Measurements from ENCODE around the gene KDM4F. TPM values are rescaled to one million over a fixed set of nuclear protein-coding genes. Genes with fewer than 3 reads are reported as not detected.
"Not testable (repeated sequence)": the region's sequence is repeated elsewhere in the genome, so short reads cannot be mapped to it uniquely, and the experiment has no call there.

Gene KDM4F
- total RNA-seq, 1 donor from 2014 or later = not detected

DNA sequence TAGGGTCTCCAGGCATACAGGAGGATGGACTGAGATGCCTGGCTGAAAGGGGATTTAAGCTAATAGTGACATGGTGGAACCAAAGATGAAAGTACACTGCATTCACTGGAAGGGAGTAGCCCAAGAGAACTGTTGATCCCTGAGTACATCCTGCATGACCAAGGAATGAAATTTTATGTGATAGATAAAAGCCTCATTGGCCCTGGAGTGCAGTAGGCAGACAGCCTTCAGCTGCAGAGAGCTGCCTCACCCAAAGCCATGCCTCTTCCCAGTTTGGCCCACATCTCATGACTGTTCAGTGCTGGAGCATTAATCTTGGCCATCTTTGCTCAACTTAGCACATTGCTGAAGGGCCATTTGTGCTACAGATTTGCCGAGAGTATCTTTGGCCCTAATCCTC, 16.2 kb upstream of the KDM4F start:
- H3K9ac ChIP-seq (ENCODE audit: low read depth in 1 of 3, low read length in 3 of 3) = no peak overlapping the region

DNA sequence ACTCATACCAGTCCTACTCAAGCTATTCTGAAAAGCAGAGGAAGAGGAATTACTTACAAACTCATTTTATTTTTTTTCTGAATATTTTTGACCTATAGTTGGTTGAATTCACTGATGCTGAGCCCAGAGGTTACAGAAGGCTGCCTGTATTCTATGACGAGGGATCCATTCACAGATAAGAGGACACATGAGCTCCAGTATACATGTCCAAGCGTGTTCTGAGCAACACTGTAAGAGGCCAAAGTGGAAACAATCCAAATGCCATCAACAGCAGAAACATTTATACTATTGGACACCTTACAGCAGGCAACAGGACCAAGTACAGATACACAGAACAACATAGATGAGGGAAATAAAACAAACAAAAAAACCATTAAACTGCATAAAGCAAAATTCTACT, 13.9 kb upstream of the KDM4F start:
- Histone ChIP-seq H3K36me3 (ENCODE audit: control insufficient read depth in 3 of 3, insufficient read depth in 3 of 3, low read length in 3 of 3) (no peaks in the 10 kb centered on the region), H3K9ac (ENCODE audit: low read depth in 1 of 3, low read length in 3 of 3) (no peak overlapping the region), H3K4me1 (ENCODE audit: control insufficient read depth in 3 of 3, insufficient read depth in 3 of 3, low read length in 3 of 3) (no peaks in the 10 kb centered on the region), H3K27ac (ENCODE audit: low read depth, low read length) (no peak overlapping the region), H3K4me3 (ENCODE audit: low read length in 3 of 3) (no peak overlapping the region), H3K27me3 (ENCODE audit: control insufficient read depth in 3 of 3, insufficient read depth in 3 of 3, low read length in 3 of 3) (peaks cover 0 to 7% (median 6%) of the 10 kb centered on the region in 3 donors), H3K9me3 (ENCODE audit: control insufficient read depth in 3 of 3, low read length in 3 of 3) (no peaks in the 10 kb centered on the region)

More for the DNA sequence above, 16.2 kb upstream of the KDM4F start:
- Histone ChIP-seq H3K4me3 (ENCODE audit: low read length in 3 of 3) (no peak overlapping the region), H3K4me1 (ENCODE audit: control insufficient read depth in 3 of 3, insufficient read depth in 3 of 3, low read length in 3 of 3) (no peaks in the 10 kb centered on the region), H3K27me3 (ENCODE audit: control insufficient read depth in 3 of 3, insufficient read depth in 3 of 3, low read length in 3 of 3) (peaks cover 0 to 5% (median 2%) of the 10 kb centered on the region in 3 donors), H3K27ac (ENCODE audit: low read depth, low read length) (no peak overlapping the region), H3K36me3 (ENCODE audit: control insufficient read depth in 3 of 3, insufficient read depth in 3 of 3, low read length in 3 of 3) (no peaks in the 10 kb centered on the region), H3K9me3 (ENCODE audit: control insufficient read depth in 3 of 3, low read length in 3 of 3) (no peaks in the 10 kb centered on the region)

DNA sequence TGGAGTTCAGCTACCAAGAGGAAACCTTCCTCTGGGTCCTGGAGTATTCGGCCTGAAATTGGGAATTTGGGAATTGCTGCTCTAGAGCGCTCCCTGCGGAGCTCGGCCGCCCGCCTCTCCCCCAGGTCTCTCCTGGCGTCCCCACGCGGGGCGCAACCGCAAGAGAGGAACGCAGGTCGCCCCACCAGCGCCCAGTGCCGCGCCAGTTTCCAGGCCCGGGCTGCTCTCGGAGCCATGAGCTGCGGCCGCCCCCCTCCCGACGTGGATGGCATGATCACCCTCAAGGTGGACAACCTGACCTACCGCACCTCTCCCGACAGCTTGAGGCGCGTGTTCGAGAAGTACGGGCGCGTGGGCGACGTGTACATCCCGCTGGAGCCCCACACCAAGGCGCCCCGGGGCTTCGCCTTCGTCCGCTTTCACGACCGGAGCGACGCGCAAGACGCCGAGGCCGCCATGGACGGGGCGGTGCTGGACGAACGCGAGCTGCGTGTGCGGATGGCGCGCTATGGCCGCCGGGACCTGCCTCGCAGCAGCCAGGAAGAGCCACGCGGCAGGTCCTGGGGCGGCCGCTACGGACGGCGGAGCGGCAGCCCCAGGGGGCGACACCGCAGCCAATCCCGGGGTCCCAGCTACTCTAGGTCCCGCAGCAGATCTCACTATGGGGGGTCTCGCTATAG, 11.7 kb upstream of the KDM4F start:
- H3K9me3 ChIP-seq (ENCODE audit: control insufficient read depth in 3 of 3, low read length in 3 of 3); H3K4me1 ChIP-seq (ENCODE audit: control insufficient read depth in 3 of 3, insufficient read depth in 3 of 3, low read length in 3 of 3); H3K27ac ChIP-seq (ENCODE audit: low read depth, low read length); H3K36me3 ChIP-seq (ENCODE audit: control insufficient read depth in 3 of 3, insufficient read depth in 3 of 3, low read length in 3 of 3); H3K9ac ChIP-seq (ENCODE audit: low read depth in 1 of 3, low read length in 3 of 3): not testable (repeated sequence)
- Histone ChIP-seq H3K27me3 (ENCODE audit: control insufficient read depth in 3 of 3, insufficient read depth in 3 of 3, low read length in 3 of 3) (peaks cover 10 to 16% (median 12%) of the 10 kb centered on the region in 3 donors), H3K4me3 (ENCODE audit: low read length in 3 of 3) (peak overlapping the region in 1 of 3 donors; percentile 22)

DNA sequence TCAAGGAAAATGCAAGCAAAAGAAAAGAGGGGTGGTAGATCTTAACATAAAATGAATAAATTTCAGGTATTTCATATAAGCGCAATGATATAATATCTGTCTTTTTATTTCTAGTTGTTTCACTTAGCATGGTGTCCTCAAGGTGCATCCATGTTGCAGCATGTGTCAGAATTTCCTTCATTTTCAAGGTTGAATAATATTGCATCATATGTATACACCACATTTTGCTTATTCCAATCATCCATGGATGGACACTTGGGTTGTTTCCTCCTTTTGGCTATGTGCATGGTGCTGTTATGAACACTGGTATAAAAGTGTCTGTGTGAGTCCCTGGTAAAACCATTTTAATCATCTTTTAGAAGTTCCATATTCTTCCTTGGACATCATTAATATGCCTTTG, 7.0 kb upstream of the KDM4F start:
- Histone ChIP-seq H3K4me1 (ENCODE audit: control insufficient read depth in 3 of 3, insufficient read depth in 3 of 3, low read length in 3 of 3) (no peaks in the 10 kb centered on the region), H3K9ac (ENCODE audit: low read depth in 1 of 3, low read length in 3 of 3) (no peak overlapping the region), H3K27ac (ENCODE audit: low read depth, low read length) (no peak overlapping the region), H3K9me3 (ENCODE audit: control insufficient read depth in 3 of 3, low read length in 3 of 3) (no peaks in the 10 kb centered on the region), H3K27me3 (ENCODE audit: control insufficient read depth in 3 of 3, insufficient read depth in 3 of 3, low read length in 3 of 3) (peaks cover 19 to 20% (median 19%) of the 10 kb centered on the region in 3 donors), H3K36me3 (ENCODE audit: control insufficient read depth in 3 of 3, insufficient read depth in 3 of 3, low read length in 3 of 3) (no peaks in the 10 kb centered on the region), H3K4me3 (ENCODE audit: low read length in 3 of 3) (no peak overlapping the region)

DNA sequence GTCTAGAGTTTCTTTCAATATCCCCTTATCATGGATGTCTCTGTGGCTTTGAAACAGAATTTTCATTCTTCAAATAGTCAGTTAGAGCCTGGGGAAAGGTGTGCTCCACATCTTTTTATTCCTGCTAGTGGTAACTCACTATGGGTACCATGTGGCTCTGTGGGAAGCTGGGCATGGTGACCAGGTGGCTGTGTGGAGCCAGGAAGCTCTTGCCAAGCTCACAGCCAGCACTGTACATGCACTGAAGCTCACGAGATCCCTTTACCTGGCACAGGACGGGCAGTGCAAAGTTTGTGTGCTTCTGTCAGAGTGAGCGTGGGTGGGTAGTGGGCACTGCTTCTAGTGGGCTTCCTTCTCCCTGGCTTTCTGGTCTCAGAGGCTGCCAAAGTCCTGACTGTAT, 6.3 kb upstream of the KDM4F start:
- Histone ChIP-seq H3K27me3 (ENCODE audit: control insufficient read depth in 3 of 3, insufficient read depth in 3 of 3, low read length in 3 of 3) (peaks cover 15 to 20% (median 18%) of the 10 kb centered on the region in 3 donors), H3K36me3 (ENCODE audit: control insufficient read depth in 3 of 3, insufficient read depth in 3 of 3, low read length in 3 of 3) (no peaks in the 10 kb centered on the region), H3K9ac (ENCODE audit: low read depth in 1 of 3, low read length in 3 of 3) (no peak overlapping the region), H3K9me3 (ENCODE audit: control insufficient read depth in 3 of 3, low read length in 3 of 3) (no peaks in the 10 kb centered on the region), H3K4me1 (ENCODE audit: control insufficient read depth in 3 of 3, insufficient read depth in 3 of 3, low read length in 3 of 3) (no peaks in the 10 kb centered on the region), H3K27ac (ENCODE audit: low read depth, low read length) (no peak overlapping the region), H3K4me3 (ENCODE audit: low read length in 3 of 3) (no peak overlapping the region)

DNA sequence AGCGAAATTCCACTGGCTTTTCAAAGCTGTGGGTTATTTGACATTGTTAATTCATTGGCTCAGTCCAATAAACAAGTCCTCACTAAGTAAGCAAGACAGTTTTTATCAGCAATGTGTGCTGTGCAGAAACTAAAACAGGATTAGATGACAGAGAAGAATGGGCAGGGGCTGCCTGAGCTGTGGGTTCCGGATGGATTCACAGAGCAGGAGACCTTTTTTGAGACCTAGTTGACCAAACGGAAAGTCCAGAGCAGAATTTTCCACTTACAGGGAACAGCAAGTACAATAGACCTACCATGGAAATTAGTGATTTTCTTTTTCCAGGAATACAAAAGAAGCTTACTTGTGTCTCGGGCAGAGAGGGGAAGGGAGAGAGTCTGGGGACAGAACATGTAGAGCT, 5.2 kb upstream of the KDM4F start:
- H3K9me3 ChIP-seq (ENCODE audit: control insufficient read depth in 3 of 3, low read length in 3 of 3) = no peaks in the 10 kb centered on the region
- no peaks in the 10 kb centered on the region for H3K36me3 ChIP-seq (ENCODE audit: control insufficient read depth in 3 of 3, insufficient read depth in 3 of 3, low read length in 3 of 3)
- H3K4me3 ChIP-seq (ENCODE audit: low read length in 3 of 3) = no peak overlapping the region
- H3K27ac ChIP-seq (ENCODE audit: low read depth, low read length) = no peak overlapping the region
- peaks cover 12 to 20% (median 12%) of the 10 kb centered on the region in 3 donors for H3K27me3 ChIP-seq (ENCODE audit: control insufficient read depth in 3 of 3, insufficient read depth in 3 of 3, low read length in 3 of 3)
- H3K9ac ChIP-seq (ENCODE audit: low read depth in 1 of 3, low read length in 3 of 3) = no peak overlapping the region
- no peaks in the 10 kb centered on the region for H3K4me1 ChIP-seq (ENCODE audit: control insufficient read depth in 3 of 3, insufficient read depth in 3 of 3, low read length in 3 of 3)

DNA sequence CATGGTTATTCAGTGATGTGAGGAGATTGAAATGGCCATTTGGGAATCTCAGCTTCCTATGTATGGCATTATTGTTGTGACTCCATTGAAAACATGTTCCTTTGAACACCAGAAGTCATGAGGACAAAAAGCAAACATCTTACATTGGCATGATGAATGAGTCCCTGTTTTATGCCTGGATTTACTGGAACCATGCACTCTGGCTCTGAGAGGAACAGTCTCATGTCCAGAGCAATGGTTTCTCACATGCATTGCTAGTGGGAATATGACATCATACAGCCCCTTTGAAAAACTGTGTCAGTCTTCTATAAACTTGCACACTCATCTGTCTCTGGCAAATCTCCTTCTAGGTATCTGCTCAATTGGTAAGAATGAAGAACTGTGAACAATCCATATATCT, 3.4 kb upstream of the KDM4F start:
- Histone ChIP-seq H3K4me1 (ENCODE audit: control insufficient read depth in 3 of 3, insufficient read depth in 3 of 3, low read length in 3 of 3) (no peaks in the 10 kb centered on the region), H3K27ac (ENCODE audit: low read depth, low read length) (no peak overlapping the region), H3K9ac (ENCODE audit: low read depth in 1 of 3, low read length in 3 of 3) (no peak overlapping the region), H3K27me3 (ENCODE audit: control insufficient read depth in 3 of 3, insufficient read depth in 3 of 3, low read length in 3 of 3) (peaks cover 7 to 20% (median 9%) of the 10 kb centered on the region in 3 donors), H3K4me3 (ENCODE audit: low read length in 3 of 3) (no peak overlapping the region), H3K9me3 (ENCODE audit: control insufficient read depth in 3 of 3, low read length in 3 of 3) (no peaks in the 10 kb centered on the region), H3K36me3 (ENCODE audit: control insufficient read depth in 3 of 3, insufficient read depth in 3 of 3, low read length in 3 of 3) (no peaks in the 10 kb centered on the region)

DNA sequence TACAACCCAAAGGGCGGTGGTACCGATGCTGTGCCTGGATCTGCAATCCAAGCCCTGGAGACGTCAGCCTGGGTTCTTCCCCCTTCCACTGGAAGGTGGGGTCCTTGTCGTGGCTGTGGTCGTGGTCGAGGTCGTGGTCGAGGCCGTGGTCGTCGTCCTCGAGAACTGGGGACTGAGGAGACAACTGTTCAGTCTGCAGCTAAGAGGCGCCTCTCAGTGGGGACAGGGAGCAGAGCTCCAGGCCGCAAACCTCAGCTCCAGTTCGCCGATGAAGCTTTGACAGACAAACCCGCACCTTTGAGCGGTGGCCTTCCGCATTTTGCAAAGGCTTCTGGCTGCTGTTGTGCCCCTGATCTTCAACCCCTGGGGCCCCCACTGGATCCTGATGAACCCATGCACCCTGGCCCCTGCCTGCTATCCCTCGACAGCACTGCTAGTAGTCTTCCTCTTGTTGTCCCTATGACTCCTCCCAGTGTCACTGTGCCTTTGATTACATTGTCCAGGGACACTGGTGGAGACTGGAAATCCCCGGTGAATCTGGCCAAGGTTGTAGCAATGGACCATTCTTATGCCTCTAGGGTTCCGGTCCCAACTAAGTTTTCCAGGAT, 1.5 kb downstream of the KDM4F start:
- Histone ChIP-seq H3K4me1 (ENCODE audit: control insufficient read depth in 3 of 3, insufficient read depth in 3 of 3, low read length in 3 of 3) (no peaks in the 10 kb centered on the region), H3K27ac (ENCODE audit: low read depth, low read length) (no peak overlapping the region), H3K9me3 (ENCODE audit: control insufficient read depth in 3 of 3, low read length in 3 of 3) (no peaks in the 10 kb centered on the region), H3K27me3 (ENCODE audit: control insufficient read depth in 3 of 3, insufficient read depth in 3 of 3, low read length in 3 of 3) (peaks cover 2 to 12% (median 6%) of the 10 kb centered on the region in 3 donors), H3K9ac (ENCODE audit: low read depth in 1 of 3, low read length in 3 of 3) (no peak overlapping the region), H3K36me3 (ENCODE audit: control insufficient read depth in 3 of 3, insufficient read depth in 3 of 3, low read length in 3 of 3) (no peaks in the 10 kb centered on the region), H3K4me3 (ENCODE audit: low read length in 3 of 3) (no peak overlapping the region)

DNA sequence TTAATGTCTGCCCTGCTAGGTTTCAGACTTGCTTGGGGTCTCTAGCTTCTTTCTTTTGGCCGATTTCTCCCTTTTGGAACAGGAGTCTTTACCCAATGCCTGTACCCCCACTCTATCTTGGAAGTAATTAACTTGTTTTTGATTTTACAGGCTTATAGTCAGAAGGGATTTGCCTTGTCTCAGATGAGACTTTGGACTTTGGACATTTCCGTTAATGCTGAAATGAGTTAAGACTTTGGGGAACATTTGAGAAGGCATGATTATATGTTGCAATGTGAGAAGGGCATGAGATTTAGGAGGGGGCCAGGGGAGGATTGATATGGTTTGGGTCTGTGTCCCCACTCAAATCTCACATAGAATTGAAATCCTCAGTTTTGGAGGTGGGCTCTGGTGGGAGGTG, 5.1 kb downstream of the KDM4F start:
- Histone ChIP-seq H3K9me3 (ENCODE audit: control insufficient read depth in 3 of 3, low read length in 3 of 3) (no peaks in the 10 kb centered on the region), H3K9ac (ENCODE audit: low read depth in 1 of 3, low read length in 3 of 3) (no peak overlapping the region), H3K4me1 (ENCODE audit: control insufficient read depth in 3 of 3, insufficient read depth in 3 of 3, low read length in 3 of 3) (no peaks in the 10 kb centered on the region), H3K27ac (ENCODE audit: low read depth, low read length) (no peak overlapping the region), H3K4me3 (ENCODE audit: low read length in 3 of 3) (no peak overlapping the region), H3K27me3 (ENCODE audit: control insufficient read depth in 3 of 3, insufficient read depth in 3 of 3, low read length in 3 of 3) (peaks cover 2 to 14% (median 6%) of the 10 kb centered on the region in 3 donors), H3K36me3 (ENCODE audit: control insufficient read depth in 3 of 3, insufficient read depth in 3 of 3, low read length in 3 of 3) (no peaks in the 10 kb centered on the region)

DNA sequence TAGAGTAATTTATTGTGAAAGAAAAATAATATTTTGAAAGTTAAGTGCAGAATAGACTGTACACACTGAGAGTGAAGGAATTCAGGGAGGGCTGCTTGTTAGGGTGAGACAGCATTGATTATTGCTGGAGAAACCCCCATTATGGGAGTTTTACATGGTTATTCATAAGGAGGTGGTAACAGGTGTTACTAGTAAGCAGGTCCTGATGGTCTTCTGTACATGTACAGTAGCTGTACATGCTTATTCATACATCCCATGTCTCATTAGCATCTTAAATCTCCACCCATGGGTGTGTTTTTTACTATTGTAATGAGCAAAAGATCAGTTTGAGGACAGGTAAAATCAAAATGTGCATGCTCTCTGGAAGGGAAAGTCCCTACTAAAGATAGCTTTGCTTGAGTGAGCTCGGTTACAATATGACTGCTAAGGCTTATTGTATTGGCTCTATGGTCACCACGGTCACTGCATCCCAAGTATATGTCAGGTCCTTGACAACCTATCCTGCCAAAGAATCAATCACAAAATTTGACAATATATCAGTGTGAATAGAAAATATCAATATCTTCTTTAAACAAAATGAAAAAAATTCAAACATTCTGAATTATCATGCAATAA, 6.2 kb downstream of the KDM4F start:
- H3K9me3 ChIP-seq (ENCODE audit: control insufficient read depth in 3 of 3, low read length in 3 of 3) = no peaks in the 10 kb centered on the region
- H3K9ac ChIP-seq (ENCODE audit: low read depth in 1 of 3, low read length in 3 of 3) = no peak overlapping the region
- H3K27ac ChIP-seq (ENCODE audit: low read depth, low read length) = no peak overlapping the region
- no peaks in the 10 kb centered on the region for H3K4me1 ChIP-seq (ENCODE audit: control insufficient read depth in 3 of 3, insufficient read depth in 3 of 3, low read length in 3 of 3)
- H3K27me3 ChIP-seq (ENCODE audit: control insufficient read depth in 3 of 3, insufficient read depth in 3 of 3, low read length in 3 of 3) = peaks cover 2 to 14% (median 6%) of the 10 kb centered on the region in 3 donors
- H3K36me3 ChIP-seq (ENCODE audit: control insufficient read depth in 3 of 3, insufficient read depth in 3 of 3, low read length in 3 of 3) = no peaks in the 10 kb centered on the region
- no peak overlapping the region for H3K4me3 ChIP-seq (ENCODE audit: low read length in 3 of 3)
